ENCODE measurements around the gene PMEPA1.

The PMEPA1 gene

GRCh38 chr20:57696401-57696961 is 13.3 kb downstream of the PMEPA1 start:
- in situ Hi-C loops (cut with MboI; ENCODE audit: low sequenced_read_pairs): no loop called here

GRCh38 chr20:57695940-57696339 is 13.9 kb downstream of the PMEPA1 start:
- in situ Hi-C loops (cut with MboI; ENCODE audit: low sequenced_read_pairs): no loop called here

GRCh38 chr20:57695012-57695411 is 14.8 kb downstream of the PMEPA1 start:
- in situ Hi-C loops (cut with MboI; ENCODE audit: low sequenced_read_pairs): no loop called here

DNA sequence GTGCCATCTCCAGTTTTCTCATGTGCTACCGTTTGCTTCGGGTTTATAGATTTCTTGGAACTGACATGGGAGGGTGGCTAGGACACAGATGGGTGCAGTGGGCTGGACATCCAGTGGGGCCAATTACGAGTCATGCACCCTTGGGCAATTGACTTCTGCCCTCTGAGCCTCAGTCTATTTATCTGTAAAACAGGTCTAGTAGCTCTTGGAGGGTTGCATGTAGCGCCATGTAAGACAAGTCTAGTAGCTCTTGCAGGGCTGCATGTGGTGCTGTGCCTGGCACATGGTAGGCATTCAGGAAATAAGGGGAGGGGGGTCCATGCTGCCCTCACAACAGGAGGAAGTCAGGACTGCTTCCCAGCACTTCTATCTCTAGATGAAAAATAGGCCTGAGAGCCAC is 15.3 kb downstream of the PMEPA1 start:
- in situ Hi-C loops (cut with MboI; ENCODE audit: low sequenced_read_pairs): no loop called here

GRCh38 chr20:57693670-57694329 is 16.0 kb downstream of the PMEPA1 start:
- in situ Hi-C loops (cut with MboI; ENCODE audit: low sequenced_read_pairs): no loop called here

- in situ Hi-C loops (cut with MboI; ENCODE audit: low sequenced_read_pairs): no loop called here
These were observed 16.7 kb downstream of the PMEPA1 start for GRCh38 chr20:57693002-57693582.

GRCh38 chr20:57692393-57692792 is 17.4 kb downstream of the PMEPA1 start:
- in situ Hi-C loops (cut with MboI; ENCODE audit: low sequenced_read_pairs): no loop called here

DNA sequence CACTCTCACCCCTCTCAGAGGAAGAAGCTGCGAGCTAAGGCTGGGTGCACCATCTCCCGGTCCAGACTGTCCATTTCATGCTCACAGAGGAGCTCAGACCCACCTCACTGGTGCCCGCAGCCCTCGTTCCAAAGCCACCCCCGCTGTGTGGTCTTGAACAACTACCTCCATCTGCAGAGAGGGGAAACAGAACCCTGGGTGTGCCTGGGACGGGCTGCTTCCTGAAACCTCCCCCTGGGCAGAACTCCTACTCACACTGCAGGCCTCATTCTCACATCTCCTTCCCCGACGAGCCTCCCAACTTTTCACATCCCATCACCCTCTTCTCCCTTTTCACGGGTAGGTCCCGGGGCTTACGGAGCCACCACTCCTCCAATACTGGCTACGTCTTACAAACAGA is 18.1 kb downstream of the PMEPA1 start:
- in situ Hi-C loops (cut with MboI; ENCODE audit: low sequenced_read_pairs): no loop called here

GRCh38 chr20:57690525-57690924 is 19.3 kb downstream of the PMEPA1 start:
- in situ Hi-C loops (cut with MboI; ENCODE audit: low sequenced_read_pairs): no loop called here

- in situ Hi-C loops (cut with MboI; ENCODE audit: low sequenced_read_pairs): no loop called here
These were observed 19.9 kb downstream of the PMEPA1 start for GRCh38 chr20:57689745-57690481.

- in situ Hi-C loops (cut with MboI; ENCODE audit: low sequenced_read_pairs): no loop called here
These were observed 21.0 kb downstream of the PMEPA1 start for GRCh38 chr20:57688864-57689263.

GRCh38 chr20:57688295-57688694 is 21.5 kb downstream of the PMEPA1 start:
- in situ Hi-C loops (cut with MboI; ENCODE audit: low sequenced_read_pairs): no loop called here

GRCh38 chr20:57686931-57687652 is 22.7 kb downstream of the PMEPA1 start:
- in situ Hi-C loops (cut with MboI; ENCODE audit: low sequenced_read_pairs): no loop called here

GRCh38 chr20:57685146-57685758 is 24.6 kb downstream of the PMEPA1 start:
- in situ Hi-C loops (cut with MboI; ENCODE audit: low sequenced_read_pairs): no loop called here

DNA sequence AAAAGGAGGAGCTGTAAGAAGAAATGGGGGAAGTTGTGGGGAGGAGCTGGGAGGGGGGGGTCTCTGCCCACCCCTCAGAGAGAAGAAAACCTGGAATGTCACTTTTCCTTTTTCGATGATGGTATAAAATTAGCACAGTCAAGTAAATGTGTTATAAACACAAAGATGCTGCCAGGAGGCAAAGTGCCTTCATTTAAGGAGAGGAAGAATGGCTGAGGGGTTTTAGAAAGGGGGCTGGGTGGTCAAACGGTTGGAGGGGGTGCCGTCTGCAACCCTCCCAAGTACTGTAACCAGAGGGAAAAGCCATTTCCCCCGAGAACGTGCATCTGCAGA is 25.0 kb downstream of the PMEPA1 start:
- in situ Hi-C loops (cut with MboI; ENCODE audit: low sequenced_read_pairs): no loop called here

GRCh38 chr20:57683881-57684807 is 25.7 kb downstream of the PMEPA1 start:
- in situ Hi-C loops (cut with MboI; ENCODE audit: low sequenced_read_pairs): no loop called here

DNA sequence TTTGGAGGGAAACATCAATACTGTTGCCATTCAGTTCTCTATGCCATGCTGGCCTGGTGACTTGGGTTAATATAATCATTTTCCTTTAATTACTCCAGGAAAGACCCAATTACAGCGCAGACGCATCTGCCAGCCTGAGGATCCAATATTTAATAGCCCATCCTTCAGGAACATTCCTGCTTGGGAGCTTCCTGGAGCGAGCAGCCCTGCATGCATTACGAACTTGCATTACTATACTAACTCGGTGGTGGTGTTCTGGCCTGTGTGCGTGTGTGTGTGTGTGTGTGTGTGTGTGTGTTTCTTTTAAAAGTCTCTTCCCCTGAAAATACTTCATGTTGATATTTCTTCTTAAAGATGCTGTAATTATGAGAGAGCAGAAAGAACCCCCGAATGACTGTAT is 26.5 kb downstream of the PMEPA1 start:
- in situ Hi-C loops (cut with MboI; ENCODE audit: low sequenced_read_pairs): no loop called here

DNA sequence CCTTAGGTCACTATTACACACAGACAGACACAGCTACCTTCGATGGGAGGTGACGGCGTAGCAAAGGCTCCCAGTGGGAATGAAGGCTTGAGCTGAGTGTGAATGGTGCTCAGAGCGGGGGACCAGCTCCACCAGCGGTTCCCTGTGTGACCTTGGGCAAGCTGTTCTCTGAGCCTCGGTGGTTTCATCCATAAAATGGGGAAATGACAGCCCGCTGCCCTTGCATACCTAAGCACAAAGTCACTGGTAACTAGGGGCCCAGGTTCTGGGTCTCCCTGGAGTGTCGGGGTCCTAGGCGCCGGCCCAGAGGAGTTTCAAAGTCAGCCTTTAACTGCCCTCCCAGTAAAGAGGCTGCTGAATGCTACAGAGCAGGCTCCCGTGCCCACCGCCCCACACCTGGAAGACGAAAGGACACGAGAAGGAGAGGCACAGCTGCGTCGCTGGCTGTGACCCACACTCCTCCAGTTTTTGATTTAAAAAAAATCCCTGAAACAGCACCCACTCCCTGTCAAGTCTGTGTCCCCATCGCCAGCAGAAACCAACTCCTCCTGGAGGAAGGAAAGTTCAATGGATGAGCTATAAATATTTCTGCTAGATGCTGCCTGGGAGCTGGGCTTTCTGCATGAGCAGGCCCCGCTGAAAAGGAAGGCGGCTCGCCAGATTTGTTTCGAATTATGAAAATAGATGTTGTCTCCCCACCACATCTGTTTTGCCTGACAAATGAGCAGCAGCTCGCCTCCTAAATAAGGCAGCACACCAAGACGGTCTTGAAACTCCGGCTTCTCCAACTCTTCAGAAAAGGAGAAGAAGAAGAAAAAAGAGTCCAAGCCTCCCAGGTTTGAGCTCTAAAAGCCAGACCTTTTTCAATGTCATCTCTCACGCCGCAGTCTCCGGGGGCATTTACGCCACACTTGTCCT is 27.4 kb downstream of the PMEPA1 start:
- in situ Hi-C loops (cut with MboI; ENCODE audit: low sequenced_read_pairs): no loop called here

Data from HL-60/S4 treated with retinoic acid at 250 ng/mL for 4 days and 3 days (cell line).